Stimulated activated CD4-positive, alpha-beta T cell treated with anti-CD3 and anti-CD28 coated beads, Interleukin-1b, Interleukin-23, amount 100 ng/mL, for 4 hours (primary cell): ENCODE data around the gene C11orf42.
"Not testable (repeated sequence)": the region's sequence is repeated elsewhere in the genome, so short reads cannot be mapped to it uniquely, and the experiment has no call there.

Experiments
- DNase-seq, 2 donors: peaks; one replicate each; pipeline ENCODE4 v3.0.0-alpha.2; 2020; ENCODE audit warnings: low read depth in 2 of 2

The C11orf42 gene

GRCh38 chr11:6223854-6224253 lies 18.5 kb downstream of the C11orf42 start:
- DNase-seq: no peak

- no peak for DNase-seq
Measured at GRCh38 chr11:6224421-6224820, 19.1 kb downstream of the C11orf42 start.

DNA sequence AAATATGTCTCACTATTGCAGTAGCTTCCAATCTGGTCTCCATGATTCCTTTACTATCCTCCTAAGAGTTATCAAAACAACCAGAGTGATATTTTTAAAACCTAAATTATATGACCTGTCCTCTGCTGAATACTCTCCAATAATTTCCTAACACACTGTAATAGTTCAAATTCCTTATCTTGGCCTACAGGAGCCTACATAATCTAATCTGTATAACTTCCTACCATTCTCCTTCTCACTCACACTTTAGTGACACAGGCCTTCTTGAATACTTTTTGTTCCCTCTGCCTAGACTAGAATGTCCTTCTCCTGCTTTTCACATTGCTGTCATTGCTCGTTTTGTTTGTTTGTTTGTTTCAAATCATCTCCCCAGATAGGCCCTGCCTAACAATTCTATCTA lies 19.7 kb downstream of the C11orf42 start:
- no peak for DNase-seq

DNA sequence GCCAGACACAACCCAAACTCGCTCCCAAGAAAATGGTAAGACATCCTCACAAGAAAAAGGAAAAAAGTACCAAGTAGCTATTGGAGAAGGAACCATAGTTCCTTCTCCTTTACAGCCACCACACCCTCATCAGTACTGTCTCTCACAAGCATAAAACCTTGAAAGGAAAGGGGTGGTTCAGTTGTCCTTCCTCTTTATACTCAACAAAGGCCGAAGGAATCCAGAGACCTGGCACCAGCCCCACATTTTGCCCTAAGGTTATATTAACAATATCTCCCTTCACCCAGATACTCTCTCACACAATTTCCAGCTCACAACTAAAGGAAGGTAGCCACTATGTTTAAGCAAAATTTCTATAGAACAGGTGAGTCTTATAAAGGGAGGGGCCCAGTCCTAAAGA lies 20.5 kb downstream of the C11orf42 start:
- no peak for DNase-seq

GRCh38 chr11:6228520-6228919 lies 23.2 kb downstream of the C11orf42 start:
- no peak for DNase-seq

GRCh38 chr11:6229911-6230310 lies 24.6 kb downstream of the C11orf42 start:
- no peak for DNase-seq

GRCh38 chr11:6232899-6233298 lies 27.5 kb downstream of the C11orf42 start:
- no peak for DNase-seq

GRCh38 chr11:6233984-6234386 lies 28.6 kb downstream of the C11orf42 start:
- DNase-seq: no peak

- peak; percentile 94 to 95 for DNase-seq
Measured at GRCh38 chr11:6234387-6235107, 29.2 kb downstream of the C11orf42 start, which contains the start of gene FHIP1B. Gene FHIP1B (minus strand): TSS chr11:6234636. CDS start chr11:6224516, 10,120 bp downstream.

- DNase-seq: no peak
Measured at GRCh38 chr11:6237266-6237665, 31.9 kb downstream of the C11orf42 start.

DNA sequence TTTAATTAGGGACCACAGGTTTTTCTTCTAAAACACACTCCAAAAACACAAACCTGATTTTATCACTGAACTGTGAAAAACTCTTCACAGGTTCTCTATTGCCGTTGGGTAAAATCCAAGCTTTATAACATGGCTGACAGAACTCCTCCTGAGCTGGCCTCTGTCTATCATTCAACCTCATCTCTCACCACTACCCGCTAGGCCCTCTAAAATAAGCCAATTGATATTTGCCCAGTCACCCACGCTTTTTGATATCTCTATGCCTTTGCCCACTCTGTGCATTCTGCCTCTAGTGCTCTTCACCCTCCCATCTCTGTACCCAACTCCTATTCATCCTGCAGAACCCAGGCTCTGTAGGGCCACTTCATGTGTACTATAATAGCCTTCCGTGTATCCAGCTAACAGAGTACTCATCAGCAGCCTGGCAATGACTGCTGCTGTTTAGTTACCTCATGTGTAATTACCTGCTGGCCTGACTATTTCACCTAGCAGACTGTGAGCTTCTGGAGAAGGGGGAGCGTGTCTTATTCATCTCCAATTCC lies 32.5 kb downstream of the C11orf42 start:
- no peak for DNase-seq

- DNase-seq: no peak
Measured at GRCh38 chr11:6238902-6239301, 33.5 kb downstream of the C11orf42 start, which contains the start of gene CNGA4. Gene CNGA4 (plus strand): TSS chr11:6239089. CDS start chr11:6239207, 118 bp downstream.

DNA sequence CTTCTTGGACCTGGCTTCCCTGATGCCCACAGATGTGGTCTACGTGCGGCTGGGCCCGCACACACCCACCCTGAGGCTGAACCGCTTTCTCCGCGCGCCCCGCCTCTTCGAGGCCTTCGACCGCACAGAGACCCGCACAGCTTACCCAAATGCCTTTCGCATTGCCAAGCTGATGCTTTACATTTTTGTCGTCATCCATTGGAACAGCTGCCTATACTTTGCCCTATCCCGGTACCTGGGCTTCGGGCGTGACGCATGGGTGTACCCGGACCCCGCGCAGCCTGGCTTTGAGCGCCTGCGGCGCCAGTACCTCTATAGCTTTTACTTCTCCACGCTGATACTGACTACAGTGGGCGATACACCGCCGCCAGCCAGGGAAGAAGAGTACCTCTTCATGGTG lies 34.8 kb downstream of the C11orf42 start:
- DNase-seq: no peak

DNA sequence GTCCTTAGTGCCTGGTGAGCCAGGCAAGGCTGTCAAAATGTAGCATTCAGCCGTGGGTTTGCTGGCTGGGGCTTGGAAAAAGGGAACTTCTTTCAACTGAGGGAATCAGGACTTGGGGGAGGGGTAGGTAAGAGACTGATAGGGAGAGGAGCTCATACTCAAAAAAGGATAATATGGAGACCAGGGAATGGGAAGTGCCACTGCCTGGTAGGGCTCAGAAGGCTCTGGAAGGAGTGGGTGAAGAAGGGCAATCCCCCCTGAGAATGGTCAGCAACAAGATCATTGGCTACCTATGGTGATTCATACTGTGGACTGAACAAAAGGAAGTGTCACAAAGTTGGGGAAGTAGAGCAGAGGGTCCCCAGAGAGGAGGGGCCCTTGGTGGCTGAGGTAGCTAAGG lies 35.4 kb downstream of the C11orf42 start:
- DNase-seq: no peak

DNA sequence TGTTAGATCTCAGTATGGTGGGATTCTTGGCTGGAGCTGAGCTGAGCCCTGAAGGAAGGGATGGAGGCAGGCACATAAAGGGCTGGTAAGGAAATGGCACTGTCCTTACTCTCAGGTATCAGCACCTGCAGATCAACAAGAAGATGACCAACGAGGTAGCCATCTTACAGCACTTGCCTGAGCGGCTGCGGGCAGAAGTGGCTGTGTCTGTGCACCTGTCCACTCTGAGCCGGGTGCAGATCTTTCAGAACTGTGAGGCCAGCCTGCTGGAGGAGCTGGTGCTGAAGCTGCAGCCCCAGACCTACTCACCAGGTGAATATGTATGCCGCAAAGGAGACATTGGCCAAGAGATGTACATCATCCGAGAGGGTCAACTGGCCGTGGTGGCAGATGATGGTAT lies 36.0 kb downstream of the C11orf42 start:
- no peak for DNase-seq

DNA sequence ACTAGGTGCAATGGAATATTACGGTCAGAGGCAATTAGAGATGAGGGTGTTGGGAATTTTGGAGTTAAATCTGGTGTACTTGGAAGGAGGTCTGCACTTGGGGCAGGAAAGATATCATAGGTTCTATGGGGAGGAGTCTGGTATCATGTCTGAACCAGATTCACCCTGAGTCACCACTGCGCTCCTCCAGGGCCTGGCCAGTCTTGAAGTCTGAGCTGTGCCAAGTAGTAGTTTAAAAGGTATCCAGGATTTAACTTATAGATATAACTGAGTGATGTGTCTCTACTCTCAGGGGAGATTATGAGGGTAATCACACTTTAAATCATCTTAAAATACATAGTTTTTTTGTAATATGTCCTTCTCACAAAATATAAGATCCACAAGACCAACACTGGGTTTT lies 40.2 kb downstream of the C11orf42 start:
- DNase-seq: no peak

DNA sequence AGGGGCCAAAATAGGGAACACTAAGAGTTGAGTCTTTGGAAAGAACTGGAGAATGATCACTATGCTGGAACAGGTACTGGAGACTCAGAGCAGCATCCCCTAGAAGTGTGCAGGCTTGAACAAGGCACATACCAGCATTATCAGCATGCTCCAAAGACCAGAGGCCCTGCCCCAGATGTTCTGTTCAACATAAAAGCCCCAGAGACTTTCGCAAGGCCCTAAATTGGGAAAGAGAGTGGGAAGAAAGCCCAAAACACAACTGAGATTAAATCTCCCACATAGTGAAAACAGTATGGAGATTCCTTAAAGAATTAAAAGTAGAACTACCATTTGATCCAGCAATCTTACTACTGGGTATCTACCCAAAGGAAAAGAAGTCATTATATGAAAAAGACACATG lies 42.9 kb downstream of the C11orf42 start:
- no peak for DNase-seq

DNA sequence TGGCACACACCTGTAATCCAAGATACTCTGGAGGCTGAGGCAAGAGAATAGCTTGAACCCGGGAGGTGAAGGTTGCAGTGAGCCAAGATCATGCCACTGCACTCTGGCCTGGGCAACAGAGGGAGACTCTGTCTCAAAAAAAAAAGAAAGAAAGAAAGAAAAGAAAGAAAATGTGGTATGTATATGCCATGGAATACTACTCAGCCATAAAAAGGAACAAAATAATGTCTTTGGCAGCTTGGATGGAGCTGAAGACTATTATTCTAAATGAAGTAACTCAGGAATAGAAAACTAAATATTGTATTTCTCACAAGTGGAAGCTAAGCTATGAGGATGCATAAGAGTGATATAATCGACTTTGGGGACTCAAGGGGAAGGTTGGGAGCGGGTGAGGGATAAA lies 43.5 kb downstream of the C11orf42 start:
- DNase-seq: not testable (repeated sequence)

DNA sequence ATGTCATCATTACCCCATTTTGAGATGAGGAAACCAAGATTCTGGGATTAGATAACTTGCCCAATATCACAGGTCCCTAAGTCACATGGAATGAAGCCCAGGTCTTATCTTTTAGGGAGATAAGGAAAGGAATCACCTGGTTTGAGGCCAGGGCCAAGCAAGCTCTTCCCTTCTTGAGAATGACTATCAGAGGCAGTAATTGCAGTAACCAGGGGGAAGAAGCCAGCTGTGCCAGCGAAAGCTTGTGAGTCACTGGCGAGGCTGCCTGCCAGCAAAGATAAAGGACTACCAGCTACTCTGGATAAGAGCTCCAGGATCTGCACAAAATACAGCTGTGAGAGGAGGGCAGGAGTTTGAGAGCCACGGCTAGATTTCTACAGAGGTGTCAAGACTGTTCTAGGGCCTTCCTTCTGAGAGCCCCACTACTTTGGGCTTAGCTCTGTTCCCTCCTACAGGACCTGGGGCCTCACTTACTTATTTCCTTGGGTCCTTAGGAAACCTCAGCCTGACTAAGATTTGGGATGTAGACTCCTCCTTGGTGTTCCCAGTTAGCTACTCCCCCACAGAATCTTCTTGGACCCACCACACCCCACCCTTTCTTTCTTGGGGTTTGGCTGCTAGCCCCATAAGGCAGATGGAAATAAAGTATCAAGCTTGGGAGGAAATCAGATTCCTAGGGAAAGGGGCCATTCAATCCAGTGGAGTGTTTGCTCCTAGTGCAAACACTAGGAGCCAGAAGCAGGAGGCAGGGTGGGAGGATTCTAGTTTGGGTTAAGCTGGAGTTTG lies 44.6 kb downstream of the C11orf42 start:
- no peak for DNase-seq

DNA sequence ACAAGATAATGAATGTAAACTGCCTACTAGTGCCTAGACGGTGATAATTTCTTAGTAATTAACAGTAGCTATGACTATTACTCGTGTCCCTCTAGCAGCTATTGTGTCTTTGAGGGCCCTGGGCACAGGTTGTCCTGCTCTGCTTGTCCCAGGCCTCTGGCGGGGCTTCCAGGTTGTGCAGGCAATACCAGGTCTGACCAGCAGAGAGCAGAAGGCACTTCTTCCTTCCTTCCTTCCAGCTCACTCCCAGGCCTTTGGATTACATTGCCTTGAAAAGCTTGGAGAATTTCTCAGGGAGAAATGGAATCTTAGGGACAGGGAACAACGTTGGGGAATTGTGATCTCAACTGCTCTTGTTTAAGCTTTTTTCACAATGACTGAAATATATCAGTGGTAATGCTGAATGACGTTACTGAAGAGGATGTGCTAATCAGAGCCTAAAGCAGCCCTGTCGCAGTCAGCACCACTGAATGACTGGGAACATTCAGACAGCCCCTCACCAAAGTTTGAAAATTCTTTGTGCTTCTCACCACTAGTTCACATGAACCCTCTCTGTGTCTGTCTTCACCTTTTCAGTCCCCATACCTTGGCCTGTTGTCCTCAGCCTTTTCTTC lies 45.9 kb downstream of the C11orf42 start:
- DNase-seq: peak; percentile 38 to 40

DNA sequence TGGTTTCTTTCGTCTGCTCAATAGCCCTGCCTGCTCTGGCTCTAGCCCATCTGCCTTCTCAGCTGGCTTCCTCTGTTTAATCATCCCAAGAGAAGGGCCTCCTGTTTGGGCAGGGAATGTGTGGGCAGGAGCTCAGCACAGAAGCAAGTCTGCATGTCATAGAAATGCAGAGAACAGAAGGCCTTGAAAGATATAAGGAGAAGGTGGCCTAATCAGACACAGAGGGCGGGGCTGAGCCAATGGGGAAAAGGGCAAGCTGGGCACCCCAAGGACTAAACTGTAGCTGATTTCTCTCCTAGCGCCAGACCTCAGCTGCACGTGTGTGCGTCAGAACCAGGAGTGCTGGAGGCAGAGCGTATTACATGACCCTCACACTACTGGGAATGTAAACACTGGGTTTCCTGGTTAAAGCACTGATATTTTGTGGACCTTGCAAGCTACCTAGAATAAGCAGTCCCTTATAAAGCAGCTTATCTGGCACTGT lies 46.7 kb downstream of the C11orf42 start:
- no peak for DNase-seq

GRCh38 chr11:6253197-6253596 lies 47.8 kb downstream of the C11orf42 start:
- DNase-seq: no peak
